GM12878 (cell line): ENCODE data around the gene DNAJC5G. TPM values are rescaled to one million over a fixed set of nuclear protein-coding genes. Genes with fewer than 3 reads are reported as not detected.

Experiments
- ATAC-seq: fragments of 200-7000 bp; cut with Tn5 transposase; 3 replicates; pipeline ENCODE4 v1.9.1; 2020; ENCODE audit warnings: mild to moderate bottlenecking, moderate library complexity
- BruUV-seq: library from RNA; stranded (reverse); fragments of 400-500 nt; replicated peaks from 2 replicates; lab custom pipeline; 2021; lab: Mats Ljungman, UMichigan
- CTCF ChIA-PET: fragments of 300-600 bp; sonication (Branson Sonifier 250); formaldehyde crosslinking; extraction: SDS; loops from one replicate; lab custom pipeline; 2021; ENCODE audit warnings: inconsistent platforms; lab: Yijun Ruan, JAX
- POLR2A ChIA-PET: fragments of 350-600 bp; formaldehyde crosslinking; extraction: SDS; loops from one replicate; lab custom pipeline; 2021; ENCODE audit warnings: inconsistent platforms; lab: Charles Lee
- RAD21 ChIA-PET: fragments of 300-600 bp; sonication (Branson Sonifier 250); formaldehyde crosslinking; loops from one replicate; lab custom pipeline; 2023; ENCODE audit warnings: antibody characterized with exemption; ENCODE audit not compliant: unreplicated experiment; lab: Charles Lee
- SMC1A ChIA-PET: fragments of 300-600 bp; sonication (Branson Sonifier 250); formaldehyde crosslinking; loops from one replicate; lab custom pipeline; 2023; ENCODE audit not compliant: unreplicated experiment, uncharacterized antibody; lab: Charles Lee
- DNase-seq: peaks from one replicate; pipeline ENCODE4 v3.0.0-alpha.2; 2011; ENCODE audit warnings: low read depth, low spot score
- FAIRE-seq: peaks from 3 replicates; lab custom pipeline; 2011; peaks lifted over from hg19 to GRCh38; lab: Jason Lieb, UNC
- H2AFZ ChIP-seq: 2 replicates; pipeline ENCODE4 v1.6.0; 2011; ENCODE audit warnings: low read depth, low read length, control low read depth; ENCODE audit not compliant: control insufficient read depth
- H3K27ac ChIP-seq: 2 replicates; pipeline ENCODE4 v1.5.1; 2011; ENCODE audit warnings: control low read depth; ENCODE audit not compliant: control insufficient read depth, insufficient read depth
- H3K27me3 ChIP-seq, 2 experiments: replicated peaks in 1 of 2; 2 replicates each; pipeline versions ENCODE4 v1.6.0 to v1.6.1; 2011; ENCODE audit warnings: low read length in 1 of 2; ENCODE audit not compliant: control insufficient read depth in 2 of 2, insufficient read depth in 2 of 2
- H3K36me3 ChIP-seq, 2 experiments: 2 replicates each; pipeline ENCODE4 v1.5.1; 2011; ENCODE audit warnings: low read length in 1 of 2; ENCODE audit not compliant: control insufficient read depth in 2 of 2, insufficient read depth in 2 of 2
- H3K4me1 ChIP-seq: 2 replicates; pipeline ENCODE4 v1.6.1; 2011; ENCODE audit warnings: mild to moderate bottlenecking, low read length, moderate library complexity, mixed read lengths; ENCODE audit not compliant: control insufficient read depth, insufficient read depth
- H3K4me2 ChIP-seq: 2 replicates; pipeline ENCODE4 v1.6.0; 2011; ENCODE audit warnings: control low read depth; ENCODE audit not compliant: control insufficient read depth, insufficient read depth
- H3K4me3 ChIP-seq: fragments of 200-600 bp; sonication (generic); 2 replicates; pipeline ENCODE4 v1.5.1; 2016
- H3K79me2 ChIP-seq: 2 replicates; pipeline ENCODE4 v1.6.0; 2011; ENCODE audit warnings: low read length; ENCODE audit not compliant: control insufficient read depth, insufficient read depth
- H3K9ac ChIP-seq: 2 replicates; pipeline ENCODE4 v1.8.0; 2011; ENCODE audit warnings: low read length, control low read depth, mixed read lengths; ENCODE audit not compliant: control insufficient read depth, insufficient read depth
- H3K9me3 ChIP-seq: replicated peaks from 3 replicates; pipeline ENCODE4 v1.5.1; 2011; ENCODE audit warnings: mild to moderate bottlenecking, low read length; ENCODE audit not compliant: control insufficient read depth, insufficient read depth
- H4K20me1 ChIP-seq: 2 replicates; pipeline ENCODE4 v1.6.0; 2011; ENCODE audit not compliant: control insufficient read depth, insufficient read depth
- CEBPB ChIP-seq, 2 experiments: fragments of 150-350 bp in 1 of 2; IDR thresholded peaks; 2 replicates each; pipeline ENCODE4 v1.6.1; 2012 to 2014; ENCODE audit warnings: low read depth in 2 of 2, low read length in 2 of 2, borderline replicate concordance in 1 of 2, inconsistent platforms in 1 of 2
- E2F4 ChIP-seq: IDR thresholded peaks from 2 replicates; pipeline ENCODE4 v1.6.1; 2012; ENCODE audit warnings: low read depth, low read length, improper control_type of control experiment
- HDAC2 ChIP-seq: fragments of 200-600 bp; sonication (generic); IDR thresholded peaks from 2 replicates; pipeline ENCODE4 v1.6.1; 2017
- JUND ChIP-seq: IDR thresholded peaks from 2 replicates; pipeline ENCODE4 v1.6.1; 2012; ENCODE audit warnings: low read depth, mild to moderate bottlenecking, low read length, improper control_type of control experiment, moderate library complexity
- NR2F1 ChIP-seq: fragments of 450-650 bp; conservative IDR thresholded peaks from 2 replicates; pipeline ENCODE4 v1.6.1; 2017; ENCODE audit warnings: mild to moderate bottlenecking
- PKNOX1 ChIP-seq: fragments of 450-650 bp; IDR thresholded peaks from 2 replicates; pipeline ENCODE4 v1.6.1; 2016; ENCODE audit warnings: mild to moderate bottlenecking
- RAD21 ChIP-seq: IDR thresholded peaks from 2 replicates; pipeline ENCODE4 v1.6.1; 2011; ENCODE audit warnings: mild to moderate bottlenecking, low read depth, low read length, moderate library complexity; ENCODE audit not compliant: insufficient read depth
- SREBF1 ChIP-seq: IDR thresholded peaks from 2 replicates; pipeline ENCODE4 v1.6.1; 2012; ENCODE audit warnings: mild to moderate bottlenecking, low read length
- WGBS: methylation state at CpG from one replicate; pipeline ENCODE4 v1.1.6; 2016; ENCODE audit warnings: low lambda C conversion rate; ENCODE audit not compliant: insufficient replicate concordance, insufficient coverage; ENCODE audit errors: missing lambda C conversion rate; 5-methylcytosine and 5-hydroxymethylcytosine counted together
- in situ Hi-C: fragments of 300-500 bp; cut with MboI; formaldehyde crosslinking; loops from 9 replicates; pipeline ENCODE4 v1.14.3; 2018; ENCODE audit warnings: mixed read lengths
- intact Hi-C: fragments of 100-400 bp; cut with micrococcal nuclease; formaldehyde crosslinking; loops from one replicate; pipeline ENCODE4 v1.14.2; 2022; ENCODE audit not compliant: unreplicated experiment
- polyA plus RNA-seq, 11 experiments: library from polyadenylated mRNA; depleted of rRNA in 4 of 11; unstranded in 6 of 11; stranded (reverse) in 5 of 11; fragments of >200 nt; fragmentation: Nextera tagmentation in 4 of 11; fragmentation: Illumina TruSeq in 1 of 11; extraction: Ambion mirVana in 4 of 11; extraction: Trizol in 1 of 11; gene quantifications; 1 replicate in 1 of 11; 2 replicates in 10 of 11; pipeline versions ENCODE4 v1.2.1 to v1.2.3, GENCODE V29; 2011 to 2016; ENCODE audit warnings: inconsistent platforms in 2 of 11, missing spikeins in 2 of 11, low read depth in 1 of 11
- total RNA-seq, 4 experiments: library from RNA; depleted of rRNA in 3 of 4; stranded (reverse); fragments of >200 nt in 3 of 4; fragmentation: Illumina TruSeq in 1 of 4; extraction: Trizol in 1 of 4; gene quantifications; 2 replicates each; pipeline versions ENCODE4 v1.2.1 to v1.2.3, GENCODE V29; 2013 to 2021

DNAJC5G gene
- total and polyA plus RNA-seq, 10 of the 15 experiments (the other 5 are each of a cell fraction or from before 2014, with no cell fraction given) = not detected

GRCh38 chr2:27243391-27244130 is 31.7 kb upstream of the DNAJC5G start:
- CTCF ChIA-PET = interaction anchor here (0.8 kb wide), 1 partner anchor 36 kb away, joined by 3 read pairs; no protein-coding TSS in a partner anchor
- intact Hi-C loops (no loop called here), in situ Hi-C loops (no loop called here)
- RAD21 ChIA-PET = no interaction called here
- Histone ChIP-seq H3K27ac (no peak overlapping the region), H3K4me1 (no peaks in the 10 kb centered on the region), H3K4me3 (no peak overlapping the region), H2AFZ (no peak overlapping the region), H4K20me1 (no peaks in the 10 kb centered on the region), H3K4me2 (no peak overlapping the region), H3K79me2 (no peaks in the 10 kb centered on the region), H3K36me3 (peaks cover 27 to 48% of the 10 kb centered on the region in 2 experiments), H3K9me3 (no peaks in the 10 kb centered on the region), H3K27me3 (no peaks in the 10 kb centered on the region), H3K9ac (no peak overlapping the region)
- DNase-seq (no peak), ATAC-seq (no peak), FAIRE-seq (no peak)
- SMC1A ChIA-PET = no interaction called here
- 93% methylated on average over 17 of the region's 19 CpGs for WGBS
- POLR2A ChIA-PET = no interaction called here
- TSS peak; percentile 63 for BruUV-seq
- no peak for TF ChIP-seq RAD21
- no peak for TF ChIP-seq HDAC2
- no peak for TF ChIP-seq SREBF1
- TF ChIP-seq JUND = no peak
- TF ChIP-seq E2F4 = no peak
- no peak for TF ChIP-seq CEBPB (IDR thresholded peaks at IDR 0.05; ENCODE audit: borderline replicate concordance in 1 of 2, low read depth in 2 of 2, low read length in 2 of 2)
- no peak for TF ChIP-seq PKNOX1
- TF ChIP-seq NR2F1 = no peak
